Bladder microvascular endothelial cell (primary cell): ENCODE data around the gene SKP1. TPM values are rescaled to one million over a fixed set of nuclear protein-coding genes. Genes with fewer than 3 reads are reported as not detected.

Experiments
- total RNA-seq: library from RNA; depleted of rRNA; stranded (reverse); fragments of >200 nt; gene quantifications from 2 replicates; pipeline ENCODE4 v1.2.3, GENCODE V29; 2014

SKP1 gene
- total RNA-seq: 124 and 322 TPM in 2 replicates

DNA sequence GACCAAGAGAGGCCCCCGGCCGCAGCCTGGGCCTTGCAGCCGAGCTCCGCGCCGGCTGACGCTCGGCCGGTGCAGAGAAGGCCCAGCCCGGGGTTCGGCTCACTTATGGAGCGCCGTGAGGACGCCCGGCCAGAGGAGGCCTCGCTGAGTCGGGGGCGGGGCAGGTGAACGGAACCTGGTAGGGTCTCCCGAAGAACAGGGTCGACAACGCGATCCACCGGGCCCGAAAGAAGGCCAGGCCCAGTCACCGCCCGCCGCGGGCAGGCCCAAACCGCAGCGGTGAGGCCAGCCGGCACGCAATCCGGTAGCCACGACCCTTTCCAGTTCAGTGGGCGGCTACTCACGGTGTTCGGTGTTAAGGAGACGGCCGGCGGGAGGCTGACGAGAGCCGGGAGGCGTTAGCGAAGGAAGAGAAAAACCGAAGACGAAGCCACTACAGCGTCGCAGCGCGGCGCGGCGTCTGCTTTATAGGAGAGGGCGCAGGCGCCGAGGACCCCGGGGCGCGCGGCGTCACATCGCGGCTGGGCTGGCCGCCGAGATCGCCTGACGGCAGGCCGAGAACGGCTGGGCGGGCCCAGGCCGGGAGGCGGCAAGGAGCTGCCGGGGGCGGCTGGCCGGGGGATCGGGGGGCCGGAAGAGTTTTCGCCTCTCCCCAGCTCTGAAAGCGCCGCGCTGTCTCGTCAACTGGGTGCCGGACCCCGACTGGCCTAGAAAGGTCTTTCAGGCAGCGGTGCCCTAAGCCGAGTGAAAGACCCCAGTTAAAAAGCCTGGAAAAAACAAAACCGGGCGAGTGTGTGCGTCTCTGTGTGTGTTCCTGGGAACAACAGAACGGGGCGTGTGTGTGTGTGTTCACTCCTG, at the start of gene SKP1:
TSS of gene SKP1 (minus strand) at position 440 of the 858 bp plus-strand sequence. CDS start 2,928 bp downstream, outside the sequence.

DNA sequence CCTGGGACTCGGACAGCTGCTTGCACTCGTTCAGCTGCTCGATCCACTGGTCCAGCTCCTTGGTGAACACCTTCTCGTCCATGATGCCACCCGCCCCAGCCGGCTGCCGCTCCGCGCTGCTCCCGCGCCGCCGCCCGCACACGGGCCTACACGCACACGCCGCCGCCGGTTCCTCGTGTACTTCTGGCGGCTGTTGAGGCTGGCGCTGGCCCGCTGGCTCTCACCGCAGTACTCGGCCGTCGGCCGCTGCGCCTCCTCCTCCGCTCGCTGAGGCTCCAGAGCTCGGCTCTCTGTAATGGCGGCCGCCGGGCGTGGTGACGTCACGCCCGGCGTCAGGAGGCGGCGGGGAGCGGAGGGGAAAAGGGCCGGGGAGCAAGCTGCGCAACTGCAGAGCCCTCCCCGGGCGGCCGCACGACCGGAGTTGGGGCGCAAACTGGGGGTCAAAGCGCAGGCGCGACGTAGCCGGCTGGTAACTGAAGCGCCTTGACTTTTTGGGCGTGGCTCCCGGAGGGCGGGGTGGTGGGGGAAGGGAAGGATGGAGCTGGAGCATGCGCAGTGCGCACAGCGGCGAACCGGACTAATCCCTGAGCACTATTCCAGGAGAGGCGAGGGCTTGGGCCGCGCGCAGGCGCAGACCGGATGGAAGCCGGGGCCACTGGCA, 49.2 kb upstream of the SKP1 start, which contains the start of gene PPP2CA:
TSS of gene PPP2CA (minus strand) at position 294 of the 661 bp plus-strand sequence. CDS start at position 82, 212 bp downstream.

DNA sequence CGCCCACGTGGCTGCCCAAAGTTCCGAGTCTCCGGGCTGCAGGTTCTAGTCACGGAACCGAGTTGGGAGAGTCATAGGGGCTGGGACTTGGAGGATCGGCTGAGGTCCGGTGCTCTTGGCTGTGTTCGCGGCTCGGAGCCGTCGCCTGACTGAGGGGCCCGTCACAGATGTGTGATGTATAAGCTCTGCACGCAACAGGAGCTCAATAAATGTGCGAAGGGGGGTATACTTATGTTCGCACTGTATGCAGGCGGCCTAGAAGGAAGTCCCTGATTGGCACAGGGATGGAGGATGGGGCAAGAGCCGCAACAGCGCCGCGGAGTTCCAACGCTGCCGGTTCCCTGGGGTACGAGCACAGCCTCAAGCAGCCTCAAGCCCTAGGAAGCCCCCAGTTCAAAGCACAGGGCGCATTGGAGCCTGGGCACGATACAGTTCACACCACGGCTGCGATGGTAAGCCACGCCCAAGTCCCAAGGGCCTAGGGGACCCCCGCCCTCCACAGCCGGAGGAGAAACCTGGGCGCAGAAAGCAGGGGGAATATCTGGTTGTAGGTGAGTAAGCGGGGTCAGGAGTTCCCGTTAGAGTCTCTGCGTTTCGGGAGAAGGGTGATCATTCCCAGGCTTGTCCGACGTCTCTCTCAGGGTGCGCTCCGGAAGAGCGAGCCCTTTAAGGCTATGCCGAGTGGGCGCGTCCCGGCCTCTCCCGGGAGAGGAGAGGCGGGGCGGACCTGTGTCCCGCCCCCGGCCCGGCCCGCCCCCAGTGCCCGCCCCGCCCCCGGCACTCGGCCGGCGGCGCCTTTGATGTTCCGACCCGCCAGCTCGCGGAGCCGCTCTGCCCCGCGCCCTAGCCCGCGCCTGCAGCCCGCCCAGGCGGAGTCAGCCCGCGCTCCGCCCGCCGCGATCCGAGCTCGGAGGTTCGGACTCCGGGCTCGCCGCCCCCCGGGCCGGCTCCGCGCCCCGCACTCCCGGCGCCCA, 62.6 kb downstream of the SKP1 start, which contains the start of gene TCF7:
TSS of gene TCF7 (plus strand) at position 780 of the 974 bp plus-strand sequence. CDS start 226 bp downstream, outside the sequence.

Other genes with a start within 250 kb of the SKP1 start
- gene C5orf15, start 208.3 kb downstream of the SKP1 start, total RNA-seq: 16.0 and 34.5 TPM in 2 replicates
- 195 and 317 TPM in 2 replicates for gene VDAC1, start 172.0 kb downstream of the SKP1 start, total RNA-seq
- 0.16 and 0.31 TPM in 2 replicates for gene TCF7, start 62.3 kb downstream of the SKP1 start, total RNA-seq
- gene PPP2CA, start 49.1 kb upstream of the SKP1 start, total RNA-seq: 43.4 and 88.9 TPM in 2 replicates
- gene CDKL3, start 190.2 kb upstream of the SKP1 start, total RNA-seq: 0.16 and 0.19 TPM in 2 replicates
- gene UBE2B, start 194.6 kb upstream of the SKP1 start, total RNA-seq: 18.0 and 29.0 TPM in 2 replicates
- gene CDKN2AIPNL, start 234.9 kb upstream of the SKP1 start, total RNA-seq: 23.7 and 33.4 TPM in 2 replicates